ENCODE measurements around the gene LRFN2.

DNA sequence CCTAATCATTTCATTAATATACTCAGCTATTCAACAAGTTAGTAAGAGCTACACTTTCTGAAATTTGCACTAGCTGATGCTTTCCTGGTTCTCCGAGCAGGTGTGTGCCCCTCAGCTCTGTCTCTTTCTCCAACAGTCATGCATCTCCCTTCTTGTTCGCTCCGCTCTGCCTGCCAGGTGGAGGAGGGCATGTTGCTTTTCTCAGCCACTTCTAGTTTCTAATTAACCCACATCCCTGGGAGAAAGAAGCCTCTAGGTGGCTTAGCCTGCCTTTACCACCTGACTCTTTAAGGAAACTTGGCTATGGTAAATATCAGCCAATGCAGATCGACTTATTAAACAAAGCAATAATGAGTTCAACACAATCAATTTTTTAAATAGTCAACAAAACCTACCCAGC is 34.2 kb downstream of the LRFN2 start:
- TF ChIP-seq, protein P1, sequence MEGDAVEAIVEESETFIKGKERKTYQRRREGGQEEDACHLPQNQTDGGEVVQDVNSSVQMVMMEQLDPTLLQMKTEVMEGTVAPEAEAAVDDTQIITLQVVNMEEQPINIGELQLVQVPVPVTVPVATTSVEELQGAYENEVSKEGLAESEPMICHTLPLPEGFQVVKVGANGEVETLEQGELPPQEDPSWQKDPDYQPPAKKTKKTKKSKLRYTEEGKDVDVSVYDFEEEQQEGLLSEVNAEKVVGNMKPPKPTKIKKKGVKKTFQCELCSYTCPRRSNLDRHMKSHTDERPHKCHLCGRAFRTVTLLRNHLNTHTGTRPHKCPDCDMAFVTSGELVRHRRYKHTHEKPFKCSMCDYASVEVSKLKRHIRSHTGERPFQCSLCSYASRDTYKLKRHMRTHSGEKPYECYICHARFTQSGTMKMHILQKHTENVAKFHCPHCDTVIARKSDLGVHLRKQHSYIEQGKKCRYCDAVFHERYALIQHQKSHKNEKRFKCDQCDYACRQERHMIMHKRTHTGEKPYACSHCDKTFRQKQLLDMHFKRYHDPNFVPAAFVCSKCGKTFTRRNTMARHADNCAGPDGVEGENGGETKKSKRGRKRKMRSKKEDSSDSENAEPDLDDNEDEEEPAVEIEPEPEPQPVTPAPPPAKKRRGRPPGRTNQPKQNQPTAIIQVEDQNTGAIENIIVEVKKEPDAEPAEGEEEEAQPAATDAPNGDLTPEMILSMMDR (IDR thresholded peaks at IDR 0.05; ENCODE audit: low read depth, low read length, poor library complexity, severe bottlenecking): no peak
- no peak for TF ChIP-seq EZH2phosphoT487 (IDR thresholded peaks at IDR 0.05; ENCODE audit: borderline replicate concordance, low read length)
